Activated CD4-positive, alpha-beta memory T cell treated with anti-CD3 and anti-CD28 coated beads, Interleukin-2, amount 10 ng/mL, durations not matched to agents 7 days and 5 days (primary cell): Measurements from ENCODE around the gene KRTAP4-7. TPM values are rescaled to one million over a fixed set of nuclear protein-coding genes. Genes with fewer than 3 reads are reported as not detected.
"Not testable (repeated sequence)": the region's sequence is repeated elsewhere in the genome, so short reads cannot be mapped to it uniquely, and the experiment has no call there.

Source experiments
- CTCF ChIA-PET: fragments of 350-600 bp; sonication (Branson Sonifier 250); formaldehyde crosslinking; loops from one replicate; lab custom pipeline; 2021; ENCODE audit warnings: antibody characterized with exemption, inconsistent platforms; lab: Charles Lee
- POLR2A ChIA-PET: fragments of 350-600 bp; sonication (Branson Sonifier 250); formaldehyde crosslinking; loops from one replicate; lab custom pipeline; 2021; ENCODE audit warnings: antibody characterized with exemption; lab: Charles Lee
- DNase-seq: peaks from one replicate; pipeline ENCODE4 v3.0.0-alpha.2; 2020
- H3K27ac Mint-ChIP-seq: one replicate; pipeline ENCODE4 v1.8.0; 2021; ENCODE audit warnings: mild to moderate bottlenecking, mixed read lengths
- H3K27me3 Mint-ChIP-seq: one replicate; pipeline ENCODE4 v1.8.0; 2021; ENCODE audit warnings: mixed read lengths
- H3K36me3 Mint-ChIP-seq: one replicate; pipeline ENCODE4 v1.8.0; 2021; ENCODE audit warnings: low read depth, mixed read lengths
- H3K4me1 Mint-ChIP-seq: one replicate; pipeline ENCODE4 v1.8.0; 2021; ENCODE audit warnings: mixed read lengths
- H3K4me3 Mint-ChIP-seq: one replicate; pipeline ENCODE4 v1.8.0; 2021; ENCODE audit warnings: mild to moderate bottlenecking, mixed read lengths
- H3K9me3 Mint-ChIP-seq: one replicate; pipeline ENCODE4 v1.8.0; 2021; ENCODE audit warnings: mixed read lengths
- total RNA-seq, 2 experiments: library from RNA; stranded (reverse); gene quantifications; one replicate each; pipeline ENCODE4 v1.2.3, GENCODE V29; 2021

Gene KRTAP4-7
- total RNA-seq, 2 experiments from 2014 or later: not detected

- H3K36me3 Mint-ChIP-seq: no peaks in the 10 kb centered on the region
- POLR2A ChIA-PET: no interaction called here
- H3K4me3 Mint-ChIP-seq: no peak overlapping the region
- peaks cover 38% of the 10 kb centered on the region for H3K27me3 Mint-ChIP-seq
- no peak overlapping the region for H3K27ac Mint-ChIP-seq
- CTCF ChIA-PET: no interaction called here
- DNase-seq: no peak
- no peaks in the 10 kb centered on the region for H3K9me3 Mint-ChIP-seq
- no peaks in the 10 kb centered on the region for H3K4me1 Mint-ChIP-seq
Observed at GRCh38 chr17:41057547-41057946, 26.4 kb upstream of the KRTAP4-7 start.

GRCh38 chr17:41058741-41059140 is 25.2 kb upstream of the KRTAP4-7 start:
- H3K36me3 Mint-ChIP-seq: no peaks in the 10 kb centered on the region
- peaks cover 36% of the 10 kb centered on the region for H3K27me3 Mint-ChIP-seq
- ChIA-PET POLR2A (no interaction called here), CTCF (no interaction called here)
- H3K27ac Mint-ChIP-seq: no peak overlapping the region
- H3K4me1 Mint-ChIP-seq: no peaks in the 10 kb centered on the region
- H3K9me3 Mint-ChIP-seq: no peaks in the 10 kb centered on the region
- no peak overlapping the region for H3K4me3 Mint-ChIP-seq
- DNase-seq: no peak

DNA sequence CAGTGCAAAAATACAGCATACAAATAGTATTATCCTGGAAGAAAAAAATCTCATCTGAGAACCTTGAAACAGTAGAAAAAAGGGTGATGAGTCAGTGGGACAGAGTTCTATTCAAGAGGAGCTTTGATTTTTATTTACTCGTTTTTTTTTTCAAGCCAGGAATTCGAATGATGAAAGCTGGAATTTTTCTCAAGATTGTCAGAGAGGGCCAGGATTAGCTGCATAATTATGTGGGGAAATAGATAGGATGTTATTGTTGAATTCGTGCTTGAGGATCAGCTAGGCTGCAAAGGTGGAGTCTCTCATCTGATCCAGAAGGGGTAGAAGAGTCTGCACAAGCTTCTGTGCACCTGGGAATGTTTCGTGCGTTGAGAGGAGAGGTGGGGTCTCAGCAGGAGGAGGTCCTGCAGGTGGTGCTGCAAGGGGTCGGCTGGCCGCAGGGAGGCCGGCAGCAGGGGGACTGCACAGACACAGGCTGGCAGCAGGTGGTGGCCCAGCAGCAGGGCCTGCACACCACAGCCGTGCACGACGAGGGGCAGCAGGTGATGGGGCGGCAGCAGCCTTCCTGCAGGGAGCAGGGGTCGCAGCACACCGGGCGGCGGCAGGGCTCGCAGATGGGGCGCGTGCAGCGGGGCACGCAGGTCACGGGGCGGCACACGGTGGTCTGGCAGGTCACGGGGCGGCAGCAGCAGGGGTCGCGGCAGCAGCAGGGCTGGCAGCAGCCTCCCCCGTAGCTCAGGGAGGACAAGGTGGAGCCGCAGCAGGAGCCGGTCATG is 24.5 kb upstream of the KRTAP4-7 start:
- CTCF ChIA-PET, H3K4me1 Mint-ChIP-seq: not testable (repeated sequence)

GRCh38 chr17:41060052-41060604 is 23.8 kb upstream of the KRTAP4-7 start, which contains the start of gene KRTAP2-3:
Gene KRTAP2-3 (minus strand): TSS chr17:41060114. CDS start chr17:41060050, 64 bp downstream.
- ChIA-PET POLR2A (no interaction called here), CTCF (no interaction called here)
- no peak within 1 kb of the TSS for H3K27ac Mint-ChIP-seq
- no peaks in the 10 kb centered on the region for H3K4me1 Mint-ChIP-seq
- no peaks in the 10 kb centered on the region for H3K9me3 Mint-ChIP-seq
- H3K36me3 Mint-ChIP-seq: no peaks in the 10 kb centered on the region
- no peak for DNase-seq
- peaks cover 36% of the 10 kb centered on the region for H3K27me3 Mint-ChIP-seq
- no peak within 1 kb of the TSS for H3K4me3 Mint-ChIP-seq

More for the DNA sequence above, 24.5 kb upstream of the KRTAP4-7 start:
- H3K27me3 Mint-ChIP-seq: peaks cover 36% of the 10 kb centered on the region
- POLR2A ChIA-PET, H3K9me3 Mint-ChIP-seq, H3K36me3 Mint-ChIP-seq, DNase-seq, H3K27ac Mint-ChIP-seq, H3K4me3 Mint-ChIP-seq: not testable (repeated sequence)

DNA sequence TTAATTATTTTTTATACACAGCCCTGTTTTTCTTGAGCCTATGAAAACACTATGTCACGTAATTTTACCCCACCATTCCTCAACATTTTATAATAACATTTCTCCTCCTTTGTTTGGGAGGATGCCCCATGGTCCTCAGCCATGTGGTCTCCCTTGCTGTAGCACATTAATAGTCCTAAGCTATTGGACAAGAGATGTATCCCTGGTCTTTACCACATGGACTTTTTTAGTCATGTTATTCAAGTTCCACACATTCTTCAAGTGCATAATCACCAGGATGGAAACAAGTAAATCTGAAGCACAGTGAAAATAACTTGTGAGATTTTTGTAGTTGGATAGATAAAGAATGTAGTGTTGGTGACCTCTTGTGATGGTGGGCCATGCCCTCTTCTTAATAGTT is 22.0 kb upstream of the KRTAP4-7 start:
- POLR2A ChIA-PET: no interaction called here
- H3K4me3 Mint-ChIP-seq: no peak overlapping the region
- no peaks in the 10 kb centered on the region for H3K36me3 Mint-ChIP-seq
- H3K27me3 Mint-ChIP-seq: peaks cover 36% of the 10 kb centered on the region
- CTCF ChIA-PET: no interaction called here
- no peaks in the 10 kb centered on the region for H3K4me1 Mint-ChIP-seq
- no peak overlapping the region for H3K27ac Mint-ChIP-seq
- DNase-seq: no peak
- H3K9me3 Mint-ChIP-seq: no peaks in the 10 kb centered on the region

GRCh38 chr17:41063449-41063848 is 20.5 kb upstream of the KRTAP4-7 start:
- H3K9me3 Mint-ChIP-seq: no peaks in the 10 kb centered on the region
- H3K4me3 Mint-ChIP-seq: no peak overlapping the region
- no peak overlapping the region for H3K27ac Mint-ChIP-seq
- H3K4me1 Mint-ChIP-seq: no peaks in the 10 kb centered on the region
- DNase-seq: no peak
- ChIA-PET CTCF (interaction anchor here (0.9 kb wide), 1 partner anchor 259 kb away, joined by 3 read pairs; no protein-coding TSS in a partner anchor), POLR2A (no interaction called here)
- H3K36me3 Mint-ChIP-seq: no peaks in the 10 kb centered on the region
- peaks cover 29% of the 10 kb centered on the region for H3K27me3 Mint-ChIP-seq

- CTCF ChIA-PET: interaction anchor here (0.6 kb wide), 1 partner anchor 124 kb away, joined by 4 read pairs; no protein-coding TSS in a partner anchor
- POLR2A ChIA-PET: no interaction called here
- H3K27me3 Mint-ChIP-seq: peaks cover 24% of the 10 kb centered on the region
- H3K9me3 Mint-ChIP-seq: no peaks in the 10 kb centered on the region
- DNase-seq: no peak
- H3K4me3 Mint-ChIP-seq: no peak overlapping the region
- H3K36me3 Mint-ChIP-seq: no peaks in the 10 kb centered on the region
- H3K4me1 Mint-ChIP-seq: no peaks in the 10 kb centered on the region
- no peak overlapping the region for H3K27ac Mint-ChIP-seq
Observed at GRCh38 chr17:41064301-41064700, 19.6 kb upstream of the KRTAP4-7 start.

DNA sequence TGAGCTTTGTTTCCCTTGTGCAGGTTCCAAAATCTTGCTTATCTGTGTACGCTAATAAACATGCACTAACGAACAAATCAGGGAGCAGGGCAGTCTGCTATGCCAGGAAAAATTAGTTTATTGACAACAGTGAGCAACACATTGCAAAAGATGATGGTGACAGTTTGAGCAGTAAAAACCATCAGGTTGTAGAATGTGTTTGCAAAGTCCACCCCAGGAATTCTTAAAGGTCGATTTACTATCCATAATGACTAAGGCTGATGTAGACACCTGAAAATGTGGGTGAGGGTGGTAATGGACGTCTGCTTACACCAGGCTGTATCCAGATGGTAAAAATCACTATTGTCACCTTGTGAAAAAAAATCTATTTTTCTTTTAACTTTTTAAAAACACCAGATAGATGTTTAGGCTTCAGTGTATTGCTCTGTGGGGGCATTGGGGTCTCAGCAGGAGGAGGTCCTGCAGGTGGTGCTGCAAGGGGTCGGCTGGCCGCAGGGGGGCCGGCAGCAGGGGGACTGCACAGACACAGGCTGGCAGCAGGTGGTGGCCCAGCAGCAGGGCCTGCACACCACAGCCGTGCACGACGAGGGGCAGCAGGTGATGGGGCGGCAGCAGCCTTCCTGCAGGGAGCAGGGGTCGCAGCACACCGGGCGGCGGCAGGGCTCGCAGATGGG is 18.8 kb upstream of the KRTAP4-7 start:
- H3K36me3 Mint-ChIP-seq, POLR2A ChIA-PET, DNase-seq, H3K9me3 Mint-ChIP-seq, H3K4me1 Mint-ChIP-seq, H3K4me3 Mint-ChIP-seq, H3K27ac Mint-ChIP-seq: not testable (repeated sequence)
- H3K27me3 Mint-ChIP-seq: peaks cover 18% of the 10 kb centered on the region
- CTCF ChIA-PET: interaction anchor here (0.6 kb wide), 1 partner anchor 123 kb away, joined by 4 read pairs; no protein-coding TSS in a partner anchor

GRCh38 chr17:41065829-41066624 is 17.9 kb upstream of the KRTAP4-7 start, which contains the start of gene KRTAP2-4:
Gene KRTAP2-4 (minus strand): TSS chr17:41065879. CDS start chr17:41065845, 34 bp downstream.
- no peak within 1 kb of the TSS for H3K4me3 Mint-ChIP-seq
- no peak within 1 kb of the TSS for H3K27ac Mint-ChIP-seq
- ChIA-PET POLR2A (no interaction called here), CTCF (no interaction called here)
- H3K36me3 Mint-ChIP-seq: no peaks in the 10 kb centered on the region
- no peak for DNase-seq
- H3K27me3 Mint-ChIP-seq: peaks cover 11% of the 10 kb centered on the region
- H3K9me3 Mint-ChIP-seq: no peaks in the 10 kb centered on the region
- H3K4me1 Mint-ChIP-seq: no peaks in the 10 kb centered on the region

- no peak for DNase-seq
- H3K36me3 Mint-ChIP-seq: no peaks in the 10 kb centered on the region
- H3K4me3 Mint-ChIP-seq: no peak overlapping the region
- no peaks in the 10 kb centered on the region for H3K4me1 Mint-ChIP-seq
- POLR2A ChIA-PET: no interaction called here
- CTCF ChIA-PET: no interaction called here
- no peaks in the 10 kb centered on the region for H3K9me3 Mint-ChIP-seq
- no peak overlapping the region for H3K27ac Mint-ChIP-seq
- peaks cover 3% of the 10 kb centered on the region for H3K27me3 Mint-ChIP-seq
Observed at GRCh38 chr17:41067281-41067680, 16.7 kb upstream of the KRTAP4-7 start.

DNA sequence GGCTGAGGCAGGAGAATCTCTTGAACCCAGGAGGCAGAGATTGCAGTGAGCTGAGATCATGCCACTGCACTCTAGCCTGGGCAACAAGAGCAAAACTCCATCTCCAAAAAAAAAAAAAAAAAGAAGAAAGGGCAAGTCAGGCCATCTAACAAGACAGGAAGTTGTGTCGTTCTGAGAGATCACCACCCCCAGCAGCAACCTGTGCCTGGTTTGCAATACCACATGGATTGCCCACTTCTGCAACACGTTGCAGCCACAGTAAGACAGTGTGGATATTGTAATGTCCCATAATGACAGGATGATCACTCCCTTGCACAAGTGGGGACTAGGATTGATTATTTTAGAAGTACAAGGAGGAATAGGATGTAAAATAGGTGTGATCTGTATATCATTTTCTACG is 14.9 kb upstream of the KRTAP4-7 start:
- no peak for DNase-seq
- ChIA-PET POLR2A (no interaction called here), CTCF (no interaction called here)
- H3K36me3 Mint-ChIP-seq: no peaks in the 10 kb centered on the region
- no peak overlapping the region for H3K27ac Mint-ChIP-seq
- H3K9me3 Mint-ChIP-seq: no peaks in the 10 kb centered on the region
- no peak overlapping the region for H3K4me3 Mint-ChIP-seq
- H3K27me3 Mint-ChIP-seq: no peaks in the 10 kb centered on the region
- no peaks in the 10 kb centered on the region for H3K4me1 Mint-ChIP-seq

GRCh38 chr17:41071606-41072360 is 12.2 kb upstream of the KRTAP4-7 start:
- H3K4me1 Mint-ChIP-seq: no peaks in the 10 kb centered on the region
- POLR2A ChIA-PET: no interaction called here
- H3K9me3 Mint-ChIP-seq: no peaks in the 10 kb centered on the region
- H3K27me3 Mint-ChIP-seq: peaks cover 11% of the 10 kb centered on the region
- H3K27ac Mint-ChIP-seq: no peak overlapping the region
- DNase-seq: no peak
- no peaks in the 10 kb centered on the region for H3K36me3 Mint-ChIP-seq
- CTCF ChIA-PET: interaction anchor here (1.5 kb wide), 1 partner anchor 24 kb away, joined by 3 read pairs; no protein-coding TSS in a partner anchor
- H3K4me3 Mint-ChIP-seq: no peak overlapping the region
